HG02943 (cell line): Measurements from ENCODE around the gene SLC25A10.
"Not testable (repeated sequence)": the region's sequence is repeated elsewhere in the genome, so short reads cannot be mapped to it uniquely, and the experiment has no call there.

Experiments
- ATAC-seq: cut with Tn5 transposase; IDR thresholded peaks from one replicate; pipeline ENCODE4 v1.9.1; 2021; ENCODE audit warnings: mild to moderate bottlenecking, low read depth, moderate library complexity; ENCODE audit not compliant: unreplicated experiment

Gene SLC25A10

GRCh38 chr17:81719410-81720266 is 7.6 kb downstream of the SLC25A10 start:
- no peak for ATAC-seq

DNA sequence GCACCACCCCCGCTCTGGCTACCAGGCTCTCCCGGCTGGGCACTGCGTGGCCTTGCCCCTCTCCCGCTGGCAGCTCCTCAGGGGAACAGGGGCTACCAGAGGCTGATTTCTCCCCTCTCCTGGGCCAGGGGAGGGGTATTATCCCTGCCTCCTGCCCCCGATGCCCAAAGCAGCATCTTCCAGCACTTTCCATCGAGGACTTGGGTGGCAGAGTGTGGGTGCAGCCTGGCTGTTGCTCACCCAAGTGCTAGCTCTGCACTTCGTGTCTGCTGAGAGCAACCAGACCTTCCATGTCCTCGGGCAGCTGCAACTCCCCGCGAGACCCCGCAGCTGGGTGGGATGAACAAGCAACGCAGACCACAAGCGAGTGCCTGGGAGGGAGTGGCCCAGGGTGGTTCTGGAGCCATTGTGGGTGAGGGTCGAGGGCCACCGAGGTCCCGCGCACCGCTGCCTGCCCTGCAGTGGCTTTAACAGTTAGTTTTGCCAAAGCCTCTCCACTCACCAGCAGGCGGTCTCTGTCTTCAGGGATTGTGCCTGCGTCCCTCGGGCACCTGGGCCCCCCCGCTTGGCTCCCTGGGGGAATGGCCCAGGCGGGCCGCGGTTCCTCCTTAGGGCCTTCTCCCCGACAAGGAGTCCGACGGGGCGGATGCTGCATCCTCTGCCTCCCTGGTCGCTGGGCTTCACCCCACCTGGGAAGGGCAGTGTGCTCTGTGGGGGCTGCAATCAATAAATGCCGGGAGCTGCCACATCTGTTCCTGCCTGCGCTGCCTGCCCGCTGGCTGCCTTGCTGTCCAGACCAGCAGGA is 8.4 kb downstream of the SLC25A10 start:
- no peak for ATAC-seq

GRCh38 chr17:81722184-81723120 is 10.4 kb downstream of the SLC25A10 start:
- ATAC-seq = no peak

DNA sequence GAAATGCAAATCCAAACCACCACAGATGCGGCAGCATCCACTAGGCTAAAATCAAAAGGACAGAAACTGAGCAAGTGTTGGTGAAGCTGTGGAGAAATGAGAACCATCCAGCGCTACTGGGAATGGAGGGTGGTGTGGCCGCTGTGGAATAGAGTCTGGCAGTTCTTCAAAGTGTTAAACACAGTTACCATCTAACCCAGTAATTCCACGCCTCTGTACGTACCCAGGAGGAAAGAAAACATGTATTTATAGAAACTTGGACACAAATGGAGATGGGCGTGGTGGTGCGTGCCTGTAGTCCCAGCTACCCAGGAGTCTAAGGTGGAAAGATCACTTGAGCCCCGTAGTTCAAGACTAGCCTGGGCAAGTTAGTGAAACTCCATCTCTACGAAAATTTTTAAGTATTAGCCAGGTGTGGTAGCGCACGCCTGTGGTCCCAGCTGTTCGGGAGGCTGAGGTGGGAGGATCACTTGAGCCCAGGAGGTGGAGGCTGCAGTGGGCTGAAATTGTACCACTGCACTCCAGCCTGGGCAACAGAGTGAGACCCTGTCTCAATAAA is 11.6 kb downstream of the SLC25A10 start:
- ATAC-seq = no peak

DNA sequence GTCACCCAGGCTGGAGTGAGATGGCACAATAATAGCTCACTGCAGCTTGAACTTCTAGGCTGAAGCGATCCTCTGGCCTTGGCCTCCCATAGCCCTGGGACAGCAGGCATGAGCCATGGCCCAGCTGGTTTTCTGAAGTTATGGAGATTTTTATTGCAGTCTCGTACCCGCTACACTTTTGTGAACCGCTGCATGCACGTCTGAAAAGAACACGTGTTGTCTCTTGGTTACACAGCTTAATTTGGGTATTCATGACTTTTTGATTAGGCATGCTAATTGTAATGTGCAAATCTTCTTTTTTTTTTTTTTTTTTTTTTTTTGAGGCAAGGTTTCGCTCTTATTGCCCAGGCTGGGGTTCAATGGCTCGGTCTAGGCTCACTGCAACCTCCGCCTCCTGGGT is 13.4 kb downstream of the SLC25A10 start:
- no peak for ATAC-seq

DNA sequence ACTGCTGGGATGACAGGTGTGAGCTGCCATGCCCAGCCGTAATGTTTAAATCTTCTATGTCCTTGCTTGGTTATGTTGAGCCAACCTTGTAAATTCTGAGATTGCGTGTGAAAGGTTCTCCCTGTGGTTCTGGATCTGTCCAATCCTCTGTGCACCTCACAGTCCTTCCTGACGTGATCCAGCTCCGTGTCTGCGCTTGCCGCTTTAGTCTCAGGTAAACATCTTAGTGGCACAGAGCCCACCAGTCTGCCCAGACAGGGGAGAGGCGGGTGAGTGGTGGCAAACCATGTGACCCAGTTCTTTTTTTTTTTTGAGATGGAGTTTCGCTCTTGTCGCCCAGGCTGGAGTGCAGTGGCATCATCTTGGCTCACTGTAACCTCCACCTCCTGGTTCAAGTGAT is 13.9 kb downstream of the SLC25A10 start:
- ATAC-seq = no peak

DNA sequence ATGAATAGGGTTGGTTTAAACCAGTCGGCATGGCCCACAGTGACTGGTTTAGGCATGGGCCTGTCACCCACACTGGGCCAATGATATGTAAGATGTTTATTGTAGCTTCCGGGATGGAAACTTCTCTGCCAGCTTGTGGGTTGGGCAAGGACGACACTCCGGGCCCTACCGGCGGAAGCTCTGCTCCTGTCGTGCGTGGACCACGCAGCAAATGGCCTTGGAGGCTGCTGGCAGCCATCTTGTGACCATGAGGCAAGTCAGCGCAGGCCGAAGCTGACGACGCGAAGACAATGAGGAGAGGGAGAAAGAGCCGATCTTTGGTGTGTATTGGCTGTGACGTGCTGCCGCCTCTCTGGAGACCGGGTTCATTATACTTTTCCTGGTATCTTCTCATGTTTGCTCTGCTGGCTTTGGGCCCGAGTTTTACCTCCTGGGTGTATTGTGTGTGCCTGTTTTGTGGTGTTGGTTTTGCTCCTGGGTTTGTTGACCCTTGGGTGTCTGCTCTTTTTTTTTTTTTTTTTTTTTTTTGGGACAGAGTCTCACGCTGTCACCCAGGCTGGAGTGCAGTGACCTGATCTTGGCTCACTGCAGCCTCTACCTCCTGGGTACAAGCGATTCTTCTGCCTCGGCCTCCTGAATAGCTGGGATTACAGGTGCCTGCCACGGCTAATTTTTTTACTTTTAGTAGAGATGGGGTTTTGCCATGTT is 15.4 kb downstream of the SLC25A10 start:
- no peak for ATAC-seq

DNA sequence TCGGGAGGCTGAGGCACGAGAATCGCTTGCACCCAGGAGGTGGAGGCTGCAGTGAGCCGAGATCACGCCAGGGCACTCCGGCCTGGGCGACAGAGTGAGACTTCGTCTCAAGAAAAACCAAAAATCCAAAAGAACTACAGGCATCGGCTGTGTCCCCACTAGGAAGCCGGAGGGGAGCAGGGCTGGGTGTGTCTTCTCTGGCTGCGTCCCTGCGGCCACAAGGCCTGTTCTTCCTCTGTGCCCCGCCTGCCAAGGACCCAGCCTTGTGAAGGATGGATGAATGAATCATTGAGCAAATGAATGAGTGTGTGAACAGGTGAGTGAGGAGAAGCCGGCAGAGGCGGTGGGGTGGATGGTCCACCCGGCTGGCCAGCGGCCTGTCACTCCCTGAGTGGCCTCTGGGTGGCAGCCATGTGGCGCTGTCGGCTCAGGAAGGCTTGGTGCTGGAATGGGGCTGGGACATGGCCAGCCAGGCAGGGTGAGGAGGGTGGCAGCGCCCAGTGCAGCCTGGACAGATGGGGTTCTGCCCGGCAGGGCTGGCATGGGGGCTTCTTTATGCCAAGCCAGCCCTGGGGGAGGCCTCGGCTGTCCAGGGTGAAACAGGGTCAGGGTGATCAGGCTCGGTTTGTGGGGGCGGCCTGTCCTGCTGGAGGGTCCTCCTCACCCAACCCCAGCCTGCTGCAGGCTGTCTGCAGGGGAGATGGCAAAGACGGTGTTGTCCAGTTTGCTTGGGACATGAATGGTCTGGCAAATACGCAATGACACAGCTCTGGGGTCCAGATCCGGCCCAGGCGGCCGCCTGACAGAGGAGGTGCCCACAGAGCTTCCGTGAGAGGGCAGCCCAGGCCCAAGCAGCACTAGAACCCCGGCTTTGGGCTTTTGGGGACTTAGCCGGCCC is 21.7 kb downstream of the SLC25A10 start:
- ATAC-seq = no peak

DNA sequence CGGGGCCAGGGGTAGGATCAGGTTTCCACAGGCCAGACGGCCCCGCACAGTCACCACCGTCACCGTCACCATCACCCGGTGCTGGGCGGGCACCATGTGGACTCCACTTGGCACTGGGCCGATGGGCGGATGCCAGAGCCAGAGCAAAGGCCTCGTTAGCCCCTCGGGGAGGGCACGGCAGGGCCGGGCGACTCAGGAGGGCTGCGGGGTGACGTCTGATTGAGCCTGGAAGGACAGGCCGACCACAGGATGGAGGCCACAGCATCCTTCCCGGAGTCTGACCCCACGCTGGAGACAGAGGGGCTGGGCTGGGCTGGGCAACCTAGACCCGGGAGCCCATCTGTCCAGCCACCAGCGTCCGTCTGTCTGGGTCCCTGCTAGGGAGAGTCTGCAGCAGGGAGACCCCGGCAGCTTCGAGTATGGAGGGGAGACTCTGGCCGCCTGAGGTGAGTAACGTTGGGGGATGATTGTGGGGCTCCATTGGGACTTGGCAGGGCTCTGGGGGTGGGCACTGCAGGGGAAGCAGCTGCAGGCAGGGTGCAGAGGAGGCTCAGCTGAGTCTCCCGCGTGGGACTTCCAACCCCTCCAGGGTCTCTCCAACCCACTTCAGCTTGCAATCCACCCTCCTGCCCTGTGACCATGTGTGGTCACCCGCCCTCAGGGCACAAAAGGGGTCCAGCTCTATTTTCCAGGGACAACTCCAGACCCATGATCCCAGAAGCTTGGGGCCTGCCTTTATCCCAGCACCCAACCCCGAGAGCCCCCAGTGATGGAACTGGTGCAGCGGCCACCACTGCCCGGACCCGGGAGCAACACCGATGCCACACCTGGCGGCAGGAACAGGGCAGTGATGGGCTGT is 22.6 kb downstream of the SLC25A10 start:
- ATAC-seq = no peak

DNA sequence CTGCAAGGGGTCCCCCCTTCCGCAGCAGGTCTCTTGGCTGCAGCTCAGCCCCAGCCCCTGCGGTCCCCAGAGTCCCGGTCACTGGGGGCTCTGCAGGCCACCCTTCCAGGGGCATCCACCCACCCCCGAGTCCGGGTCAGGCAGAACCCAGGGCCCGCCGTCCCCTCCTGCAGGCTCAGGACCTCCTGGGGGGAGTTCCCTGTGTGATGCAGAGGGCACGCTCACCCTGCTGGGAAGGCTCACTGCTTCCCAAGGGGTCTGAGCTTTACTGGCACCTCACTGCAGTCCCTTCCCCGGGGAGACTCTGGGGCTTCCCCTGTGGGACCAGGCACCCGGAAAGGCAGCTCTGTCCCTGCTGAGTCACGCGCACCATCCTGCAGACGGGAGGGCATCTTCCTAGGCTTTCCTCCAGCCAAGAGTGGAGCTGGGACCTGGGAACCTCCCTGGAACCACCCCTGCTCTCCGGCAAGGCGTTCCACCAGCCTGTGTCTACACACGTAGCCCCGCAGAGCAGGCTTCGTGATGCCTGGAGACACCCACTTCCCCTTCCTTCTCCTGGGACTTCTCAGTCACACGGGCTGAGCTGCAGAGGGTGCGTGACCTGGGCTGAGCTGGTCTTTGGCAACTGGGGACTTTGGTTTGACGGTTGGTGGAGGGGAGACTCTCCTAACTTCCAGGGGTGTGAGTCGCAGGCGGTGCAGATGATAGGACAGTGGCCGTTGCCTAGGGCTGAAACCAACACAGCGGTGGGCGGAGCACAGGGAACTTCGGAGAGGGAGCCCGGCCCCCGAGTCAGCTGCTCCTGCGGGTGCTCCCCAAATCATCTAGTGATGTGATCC is 23.4 kb downstream of the SLC25A10 start:
- ATAC-seq = no peak

- no peak for ATAC-seq
These were observed 26.1 kb downstream of the SLC25A10 start for GRCh38 chr17:81737947-81738800.

DNA sequence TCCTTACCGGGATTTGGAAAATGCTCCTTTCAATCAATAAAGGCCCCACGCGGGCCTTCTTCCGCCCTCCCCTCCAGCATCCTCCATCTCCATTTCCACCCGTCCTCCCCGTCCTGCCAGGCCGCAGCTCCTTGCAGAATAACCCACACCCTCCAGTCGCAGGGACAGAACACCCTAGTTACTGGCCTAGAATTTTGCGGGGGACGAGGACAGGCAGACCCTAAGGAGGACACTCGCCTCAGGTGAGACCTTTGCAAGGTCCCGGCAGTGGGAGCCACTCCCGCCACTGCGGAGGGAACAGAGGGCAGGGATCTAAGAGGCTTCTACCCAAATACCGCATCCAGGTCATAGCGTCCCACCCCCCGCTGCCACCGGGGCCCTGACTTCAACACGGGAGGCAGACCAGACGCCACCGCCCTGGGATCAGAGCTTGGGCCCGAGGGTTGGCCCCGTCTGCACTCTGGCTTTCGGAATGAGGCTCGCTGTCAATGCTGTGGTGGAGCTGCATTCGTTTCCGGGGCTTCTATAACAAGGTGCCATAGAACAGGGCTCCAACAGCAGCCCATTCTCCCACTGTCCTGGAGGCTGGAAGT is 26.8 kb downstream of the SLC25A10 start:
- ATAC-seq = no peak

GRCh38 chr17:81739593-81739992 is 27.5 kb downstream of the SLC25A10 start:
- ATAC-seq = not testable (repeated sequence)

DNA sequence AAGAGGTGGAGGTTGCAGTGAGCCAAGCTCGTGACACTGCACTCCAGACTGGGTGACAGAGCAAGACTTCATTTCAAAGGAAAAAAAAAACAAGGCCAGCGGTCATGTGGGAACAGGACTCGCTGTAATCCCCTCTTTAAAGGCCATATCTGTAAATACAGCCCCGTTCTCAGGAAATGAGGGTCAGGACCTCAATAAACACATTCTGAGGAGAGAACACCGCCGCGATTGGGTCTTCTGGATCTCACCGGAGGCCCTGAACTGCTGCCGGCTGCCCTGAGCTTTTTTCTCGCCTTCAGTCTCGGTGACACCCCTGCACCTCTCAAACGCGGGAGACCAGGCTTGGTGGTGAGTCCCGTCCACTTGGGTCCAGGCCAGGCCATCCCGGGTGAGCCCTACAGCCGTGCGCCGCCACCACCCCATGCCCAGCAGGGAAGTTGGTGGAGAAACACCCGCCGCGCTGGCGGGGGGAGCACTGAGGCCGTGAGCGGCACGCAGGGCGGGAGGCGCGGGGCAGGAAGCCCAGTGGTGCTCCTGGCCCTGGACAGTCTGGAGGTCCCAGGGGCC is 28.4 kb downstream of the SLC25A10 start:
- no peak for ATAC-seq

- no peak for ATAC-seq
These were observed 29.0 kb downstream of the SLC25A10 start for GRCh38 chr17:81741049-81741593.
